Endothelial cell of umbilical vein (primary cell): ENCODE results near the gene THEMIS. TPM values are rescaled to one million over a fixed set of nuclear protein-coding genes. Genes with fewer than 3 reads are reported as not detected.

Source experiments
- BruUV-seq: library from RNA; stranded (reverse); fragments of 400-500 nt; replicated peaks from 2 replicates; lab custom pipeline; 2021; lab: Mats Ljungman, UMichigan
- CTCF ChIA-PET: fragments of 300-600, 350-600 bp; sonication (Branson Sonifier 250); formaldehyde crosslinking; loops from one replicate; lab custom pipeline; 2021; ENCODE audit warnings: antibody characterized with exemption, inconsistent platforms; lab: Charles Lee
- POLR2A ChIA-PET: fragments of 300-600, 350-600 bp; sonication (Branson Sonifier 250); formaldehyde crosslinking; loops from one replicate; lab custom pipeline; 2021; ENCODE audit warnings: antibody characterized with exemption, inconsistent platforms; lab: Charles Lee
- DNase-seq: peaks from one replicate; pipeline ENCODE4 v3.0.0-alpha.2; 2011; ENCODE audit warnings: low read depth, low spot score
- FAIRE-seq: peaks from 2 replicates; lab custom pipeline; 2011; peaks lifted over from hg19 to GRCh38; lab: Jason Lieb, UNC
- H2AFZ ChIP-seq: 2 replicates; pipeline ENCODE4 v1.6.0; 2012; ENCODE audit warnings: low read depth, low read length, control low read depth, inconsistent platforms
- H3K27ac ChIP-seq: 2 replicates; pipeline ENCODE4 v1.5.1; 2011; ENCODE audit warnings: low read depth, mild to moderate bottlenecking, control low read depth, low read length, moderate library complexity; ENCODE audit not compliant: insufficient read depth
- H3K27me3 ChIP-seq, 2 experiments: 2 replicates each; pipeline versions ENCODE4 v1.6.0 to v1.6.1; 2011; ENCODE audit warnings: low read length in 2 of 2, mixed read lengths in 1 of 2; ENCODE audit not compliant: control insufficient read depth in 2 of 2, insufficient read depth in 2 of 2
- H3K36me3 ChIP-seq, 2 experiments: 2 replicates in 1 of 2; 3 replicates in 1 of 2; pipeline ENCODE4 v1.5.1; 2011; ENCODE audit warnings: low read length in 2 of 2, mild to moderate bottlenecking in 1 of 2, moderate library complexity in 1 of 2; ENCODE audit not compliant: control insufficient read depth in 2 of 2, insufficient read depth in 2 of 2; ENCODE audit errors: extremely low read depth in 1 of 2
- H3K4me1 ChIP-seq: 3 replicates; pipeline ENCODE4 v1.5.1; 2011; ENCODE audit warnings: mild to moderate bottlenecking, low read length; ENCODE audit not compliant: control insufficient read depth, insufficient read depth; ENCODE audit errors: extremely low read depth
- H3K4me2 ChIP-seq: 2 replicates; pipeline ENCODE4 v1.6.1; 2011; ENCODE audit warnings: low read length, control low read depth, mixed read lengths; ENCODE audit not compliant: insufficient read depth
- H3K4me3 ChIP-seq, 3 experiments: fragments of 200-600 bp in 1 of 3; sonication (generic), shearing (Covaris generic) in 1 of 3; replicated peaks in 1 of 3; 2 replicates each; pipeline ENCODE4 v1.5.1; 2011 to 2016; ENCODE audit warnings: control low read depth in 3 of 3, low read length in 3 of 3, mild to moderate bottlenecking in 2 of 3, inconsistent platforms in 1 of 3, low read depth in 1 of 3, moderate library complexity in 1 of 3; ENCODE audit not compliant: insufficient read depth in 1 of 3
- H3K79me2 ChIP-seq: 2 replicates; pipeline ENCODE4 v1.6.0; 2012; ENCODE audit warnings: low read length, inconsistent platforms; ENCODE audit not compliant: control insufficient read depth, insufficient read depth
- H3K9ac ChIP-seq: replicated peaks from 2 replicates; pipeline ENCODE3; 2011; ENCODE audit warnings: low read length, control low read depth; ENCODE audit not compliant: insufficient read depth; ENCODE audit errors: extremely low read depth
- H3K9me1 ChIP-seq: replicated peaks from 3 replicates; pipeline ENCODE4 v1.6.0; 2011; ENCODE audit warnings: mild to moderate bottlenecking, low read length; ENCODE audit not compliant: control insufficient read depth, insufficient read depth; ENCODE audit errors: extremely low read depth
- H3K9me3 ChIP-seq: replicated peaks from 2 replicates; pipeline ENCODE4 v1.5.1; 2012; ENCODE audit warnings: low read length, inconsistent platforms; ENCODE audit not compliant: control insufficient read depth, insufficient read depth
- H4K20me1 ChIP-seq: replicated peaks from 2 replicates; pipeline ENCODE3; 2011; ENCODE audit warnings: mild to moderate bottlenecking, low read length; ENCODE audit not compliant: control insufficient read depth, insufficient read depth; ENCODE audit errors: extremely low read depth
- EZH2 ChIP-seq: IDR thresholded peaks from 2 replicates; pipeline ENCODE4 v1.6.1; 2012; ENCODE audit warnings: borderline replicate concordance, low read depth, mild to moderate bottlenecking, moderate library complexity, low read length, inconsistent platforms; ENCODE audit not compliant: severe bottlenecking
- FOS ChIP-seq: IDR thresholded peaks from 2 replicates; pipeline ENCODE4 v1.6.1; 2011; ENCODE audit warnings: mild to moderate bottlenecking, low read length, moderate library complexity, borderline replicate concordance; ENCODE audit not compliant: insufficient read depth
- GATA2 ChIP-seq: IDR thresholded peaks from 2 replicates; pipeline ENCODE4 v1.7.0; 2011; ENCODE audit warnings: low read depth, mild to moderate bottlenecking, moderate library complexity, mixed read lengths, low read length; ENCODE audit not compliant: insufficient read length, insufficient read depth
- JUN ChIP-seq: IDR thresholded peaks from 2 replicates; pipeline ENCODE4 v1.6.1; 2011; ENCODE audit warnings: borderline replicate concordance, low read depth; ENCODE audit not compliant: insufficient read length, insufficient read depth
- MYC ChIP-seq: IDR thresholded peaks from one replicate; pipeline ENCODE4 v1.6.1; 2011; ENCODE audit warnings: mild to moderate bottlenecking, low read depth, low read length
- POLR2A ChIP-seq: IDR thresholded peaks from 2 replicates; pipeline ENCODE4 v1.6.1; 2012; ENCODE audit warnings: low read depth, mild to moderate bottlenecking, control low read depth, low read length
- POLR2AphosphoS5 ChIP-seq: IDR thresholded peaks from 2 replicates; pipeline ENCODE4 v1.6.1; 2012; ENCODE audit warnings: low read depth, mild to moderate bottlenecking, control low read depth, low read length, moderate library complexity; ENCODE audit not compliant: insufficient read depth
- dilution Hi-C: fragments of 300-500 bp; cut with MboI; formaldehyde crosslinking; loops from one replicate; pipeline ENCODE4 v1.15.0; 2019; ENCODE audit warnings: low sequenced_read_pairs; ENCODE audit not compliant: extremely low pct_ligation_motif_present
- intact Hi-C: fragments of 100-400 bp; cut with micrococcal nuclease; formaldehyde crosslinking; loops from one replicate; pipeline ENCODE4 v1.10.0; 2022
- polyA plus RNA-seq, 4 experiments: library from polyadenylated mRNA; depleted of rRNA in 3 of 4; stranded (reverse) in 3 of 4; unstranded in 1 of 4; fragments of >200 nt; gene quantifications; 2 replicates each; pipeline versions ENCODE4 v1.2.1 to v1.2.3, GENCODE V29; 2011 to 2012; ENCODE audit warnings: missing spikeins in 1 of 4
- total RNA-seq: library from RNA; stranded (reverse); gene quantifications from 2 replicates; pipeline ENCODE4 v1.2.3, GENCODE V29; 2021
- TF ChIP-seq, protein P1 (sequence below): IDR thresholded peaks from 2 replicates; pipeline ENCODE4 v1.6.1; 2011; ENCODE audit not compliant: insufficient read depth, insufficient read length
- TF ChIP-seq, protein P2 (sequence below), 2 donors: IDR thresholded peaks; 1 replicate in 1 of 2; 2 replicates in 1 of 2; pipeline ENCODE4 v1.5.1; 2011; ENCODE audit warnings: low read length in 2 of 2, mild to moderate bottlenecking in 2 of 2, moderate library complexity in 2 of 2, control low read depth in 1 of 2, inconsistent platforms in 1 of 2, low read depth in 1 of 2; ENCODE audit not compliant: insufficient read depth in 1 of 2; ENCODE audit errors: extremely low read depth in 1 of 2

THEMIS gene
- total and polyA plus RNA-seq, 2 donors (not counting 3 experiments of a cell fraction or from before 2014, with no cell fraction given): not detected

DNA sequence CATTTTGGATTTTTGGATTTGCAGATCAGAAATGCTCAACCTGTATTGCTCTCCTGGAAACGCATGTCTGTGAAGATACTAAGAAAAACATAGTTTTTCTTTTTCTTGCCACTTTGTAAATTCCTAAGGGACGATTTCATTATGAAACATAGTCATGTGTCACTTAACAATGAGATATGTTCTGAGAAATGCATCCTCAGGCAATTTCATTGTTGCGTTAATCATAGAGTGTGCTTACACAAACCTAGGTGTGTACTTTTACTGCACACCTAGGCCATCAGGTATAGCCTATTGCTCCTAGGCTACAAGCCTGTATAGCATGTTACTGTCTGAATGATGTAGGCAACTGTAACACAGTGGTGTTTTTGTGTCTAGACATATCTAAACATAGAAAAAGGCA lies 13.4 kb upstream of the THEMIS start:
- Histone ChIP-seq H3K4me1 (no peaks in the 10 kb centered on the region), H3K4me2 (no peak overlapping the region), H3K27ac (no peak overlapping the region), H3K9me1 (no peaks in the 10 kb centered on the region), H3K9ac (no peak overlapping the region), H3K27me3 (peaks cover 2 to 9% of the 10 kb centered on the region in 2 experiments), H3K36me3 (no peaks in the 10 kb centered on the region), H3K9me3 (no peaks in the 10 kb centered on the region), H2AFZ (no peak overlapping the region), H4K20me1 (no peaks in the 10 kb centered on the region), H3K79me2 (no peaks in the 10 kb centered on the region), H3K4me3 (no peak overlapping the region)
- BruUV-seq: no TSS peak
- TF ChIP-seq, protein P1, sequence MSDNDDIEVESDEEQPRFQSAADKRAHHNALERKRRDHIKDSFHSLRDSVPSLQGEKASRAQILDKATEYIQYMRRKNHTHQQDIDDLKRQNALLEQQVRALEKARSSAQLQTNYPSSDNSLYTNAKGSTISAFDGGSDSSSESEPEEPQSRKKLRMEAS: no peak
- no peak for TF ChIP-seq FOS
- dilution Hi-C loops (no loop called here), intact Hi-C loops (no loop called here)
- DNase-seq (no peak), FAIRE-seq (no peak)
- CTCF ChIA-PET: no interaction called here
- POLR2A ChIA-PET: no interaction called here

- H3K9ac ChIP-seq: no peak overlapping the region
- H3K27me3 ChIP-seq: peaks cover 3 to 8% of the 10 kb centered on the region in 2 experiments
- no peaks in the 10 kb centered on the region for H3K4me1 ChIP-seq
- H4K20me1 ChIP-seq: no peaks in the 10 kb centered on the region
- H3K9me3 ChIP-seq: no peaks in the 10 kb centered on the region
- ChIA-PET CTCF (no interaction called here), POLR2A (no interaction called here)
- H2AFZ ChIP-seq: no peak overlapping the region
- H3K79me2 ChIP-seq: no peaks in the 10 kb centered on the region
- FAIRE-seq (no peak), DNase-seq (no peak)
- no TSS peak for BruUV-seq
- H3K9me1 ChIP-seq: no peaks in the 10 kb centered on the region
- intact Hi-C loops (no loop called here), dilution Hi-C loops (no loop called here)
- no peak overlapping the region for H3K4me3 ChIP-seq
- TF ChIP-seq GATA2 (no peak), FOS (no peak), POLR2AphosphoS5 (no peak), POLR2A (no peak), JUN (no peak), EZH2 (no peak), MYC (no peak)
- TF ChIP-seq, protein P1: no peak
- TF ChIP-seq, protein P2, sequence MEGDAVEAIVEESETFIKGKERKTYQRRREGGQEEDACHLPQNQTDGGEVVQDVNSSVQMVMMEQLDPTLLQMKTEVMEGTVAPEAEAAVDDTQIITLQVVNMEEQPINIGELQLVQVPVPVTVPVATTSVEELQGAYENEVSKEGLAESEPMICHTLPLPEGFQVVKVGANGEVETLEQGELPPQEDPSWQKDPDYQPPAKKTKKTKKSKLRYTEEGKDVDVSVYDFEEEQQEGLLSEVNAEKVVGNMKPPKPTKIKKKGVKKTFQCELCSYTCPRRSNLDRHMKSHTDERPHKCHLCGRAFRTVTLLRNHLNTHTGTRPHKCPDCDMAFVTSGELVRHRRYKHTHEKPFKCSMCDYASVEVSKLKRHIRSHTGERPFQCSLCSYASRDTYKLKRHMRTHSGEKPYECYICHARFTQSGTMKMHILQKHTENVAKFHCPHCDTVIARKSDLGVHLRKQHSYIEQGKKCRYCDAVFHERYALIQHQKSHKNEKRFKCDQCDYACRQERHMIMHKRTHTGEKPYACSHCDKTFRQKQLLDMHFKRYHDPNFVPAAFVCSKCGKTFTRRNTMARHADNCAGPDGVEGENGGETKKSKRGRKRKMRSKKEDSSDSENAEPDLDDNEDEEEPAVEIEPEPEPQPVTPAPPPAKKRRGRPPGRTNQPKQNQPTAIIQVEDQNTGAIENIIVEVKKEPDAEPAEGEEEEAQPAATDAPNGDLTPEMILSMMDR (IDR thresholded peaks at IDR 0.05; ENCODE audit: extremely low read depth in 1 of 2, insufficient read depth in 1 of 2, low read depth in 1 of 2, low read length in 2 of 2): no peak
- no peak overlapping the region for H3K4me2 ChIP-seq
- no peaks in the 10 kb centered on the region for H3K36me3 ChIP-seq
- H3K27ac ChIP-seq: no peak overlapping the region
Observed at GRCh38 chr6:127912914-127913313, 12.1 kb upstream of the THEMIS start.
